HepG2 (cell line): ENCODE results near the gene LPAR1. TPM values are rescaled to one million over a fixed set of nuclear protein-coding genes. Genes with fewer than 3 reads are reported as not detected.

ENCODE experiments used
- ATAC-seq: fragments of 200-7000 bp; cut with Tn5 transposase; 3 replicates; pipeline ENCODE4 v1.9.1; 2020; ENCODE audit warnings: mild to moderate bottlenecking, moderate library complexity
- BruUV-seq: library from RNA; stranded (reverse); fragments of 400-500 nt; replicated peaks from 2 replicates; lab custom pipeline; 2021; lab: Mats Ljungman, UMichigan
- CTCF ChIA-PET: fragments of 300-600 bp; formaldehyde crosslinking; extraction: SDS; loops from one replicate; lab custom pipeline; 2021; ENCODE audit warnings: low total read pairs, inconsistent platforms, low intra/inter-chr PET ratio; lab: Yijun Ruan, JAX
- POLR2A ChIA-PET: fragments of 350-600 bp; sonication (Branson Sonifier 250); formaldehyde crosslinking; loops from one replicate; lab custom pipeline; 2020; ENCODE audit warnings: antibody characterized with exemption, inconsistent platforms; lab: Yijun Ruan, JAX
- DNase-seq: peaks from one replicate; pipeline ENCODE4 v3.0.0-alpha.2; 2015; ENCODE audit warnings: low spot score
- FAIRE-seq: peaks from 3 replicates; lab custom pipeline; 2011; peaks lifted over from hg19 to GRCh38; lab: Jason Lieb, UNC
- H2AFZ ChIP-seq: one replicate; pipeline ENCODE4 v1.6.1; 2011; ENCODE audit warnings: low read length, inconsistent platforms
- H3K27ac ChIP-seq: fragments of 300-600 bp; 3 replicates; pipeline ENCODE4 v1.8.0; 2011; ENCODE audit warnings: mixed run types, mild to moderate bottlenecking, mixed read lengths, low read length, inconsistent platforms; ENCODE audit not compliant: insufficient read depth; ENCODE audit errors: extremely low read length
- H3K27me3 ChIP-seq, 2 experiments: fragments of 200-600 bp in 1 of 2; 2 replicates in 1 of 2; 3 replicates in 1 of 2; pipeline versions ENCODE4 v1.6.0 to v1.8.0; 2011; ENCODE audit warnings: low read length in 2 of 2, mild to moderate bottlenecking in 2 of 2, moderate library complexity in 2 of 2, inconsistent platforms in 1 of 2; ENCODE audit not compliant: insufficient read depth in 2 of 2, control insufficient read depth in 1 of 2
- H3K36me3 ChIP-seq, 2 experiments: fragments of 200-600 bp in 1 of 2; replicated peaks in 1 of 2; 2 replicates in 1 of 2; 3 replicates in 1 of 2; pipeline versions ENCODE4 v1.5.1 to v1.8.0; 2011; ENCODE audit warnings: low read length in 2 of 2, inconsistent platforms in 1 of 2; ENCODE audit not compliant: insufficient read depth in 2 of 2, control insufficient read depth in 1 of 2
- H3K4me1 ChIP-seq: 2 replicates; pipeline ENCODE4 v1.5.1; 2012; ENCODE audit warnings: low read length, inconsistent platforms; ENCODE audit not compliant: insufficient read depth
- H3K4me2 ChIP-seq: 2 replicates; pipeline ENCODE4 v1.6.0; 2011; ENCODE audit warnings: low read depth, low read length, inconsistent platforms
- H3K4me3 ChIP-seq, 3 experiments: fragments of 200-600 bp in 1 of 3; sonication (generic), shearing (Covaris generic) in 1 of 3; replicated peaks in 1 of 3; 2 replicates each; pipeline ENCODE4 v1.5.1; 2011 to 2016; ENCODE audit warnings: low read length in 3 of 3, inconsistent platforms in 2 of 3, low read depth in 2 of 3, mild to moderate bottlenecking in 2 of 3, control low read depth in 1 of 3, mixed read lengths in 1 of 3; ENCODE audit not compliant: insufficient read depth in 1 of 3
- H3K79me2 ChIP-seq: one replicate; pipeline ENCODE4 v1.6.1; 2011; ENCODE audit warnings: low read length, inconsistent platforms; ENCODE audit not compliant: insufficient read depth
- H3K9ac ChIP-seq: 2 replicates; pipeline ENCODE4 v1.6.0; 2011; ENCODE audit warnings: mild to moderate bottlenecking, low read depth, low read length, inconsistent platforms; ENCODE audit not compliant: insufficient read depth
- H3K9me3 ChIP-seq: 2 replicates; pipeline ENCODE4 v1.5.1; 2012; ENCODE audit warnings: mild to moderate bottlenecking, low read length
- H4K20me1 ChIP-seq: 2 replicates; pipeline ENCODE4 v1.6.0; 2011; ENCODE audit warnings: inconsistent platforms, mild to moderate bottlenecking, low read length, moderate library complexity; ENCODE audit not compliant: insufficient read depth
- FOXM1 ChIP-seq: sonication (generic); formaldehyde crosslinking; IDR thresholded peaks from 2 replicates; pipeline ENCODE4 v1.5.0; 2020; ENCODE audit warnings: missing genetic modification reagents
- ISX ChIP-seq: sonication (generic); formaldehyde crosslinking; conservative IDR thresholded peaks from 2 replicates; pipeline ENCODE4 v1.5.0; 2020; ENCODE audit warnings: missing genetic modification reagents
- NCOA5 ChIP-seq: sonication (generic); formaldehyde crosslinking; IDR thresholded peaks from 2 replicates; pipeline ENCODE4 v1.4.0; 2020; ENCODE audit warnings: missing genetic modification reagents
- REPIN1 ChIP-seq: sonication (generic); formaldehyde crosslinking; IDR thresholded peaks from 2 replicates; pipeline ENCODE4 v1.8.0; 2022; ENCODE audit warnings: missing genetic modification reagents, low read depth, mild to moderate bottlenecking, borderline replicate concordance
- SP4 ChIP-seq: sonication (generic); formaldehyde crosslinking; IDR thresholded peaks from 2 replicates; pipeline ENCODE4 v1.8.1; 2023; ENCODE audit warnings: mild to moderate bottlenecking, missing genetic modification reagents
- ZNF232 ChIP-seq: sonication (generic); formaldehyde crosslinking; IDR thresholded peaks from 2 replicates; pipeline ENCODE4 v1.4.0; 2020; ENCODE audit warnings: missing genetic modification reagents, borderline replicate concordance
- ZNF558 ChIP-seq: sonication (generic); formaldehyde crosslinking; IDR thresholded peaks from 2 replicates; pipeline ENCODE4 v1.9.0; 2022; ENCODE audit warnings: mild to moderate bottlenecking, missing genetic modification reagents, borderline replicate concordance
- ZNF7 ChIP-seq: IDR thresholded peaks from 2 replicates; pipeline ENCODE4 v1.6.1; 2016; ENCODE audit warnings: missing biosample characterization, missing genetic modification reagents
- ZNF724P ChIP-seq: sonication (generic); formaldehyde crosslinking; IDR thresholded peaks from 2 replicates; pipeline ENCODE4 v1.8.0; 2022; ENCODE audit warnings: missing genetic modification reagents, borderline replicate concordance
- ZSCAN31 ChIP-seq: sonication (generic); formaldehyde crosslinking; IDR thresholded peaks from 2 replicates; pipeline ENCODE4 v1.5.0; 2020; ENCODE audit warnings: low read depth, mild to moderate bottlenecking, missing genetic modification reagents
- ZXDC ChIP-seq: sonication (generic); formaldehyde crosslinking; IDR thresholded peaks from 2 replicates; pipeline ENCODE4 v1.5.0; 2020; ENCODE audit warnings: mild to moderate bottlenecking, missing genetic modification reagents
- WGBS: methylation state at CpG from one replicate; pipeline ENCODE4 v1.1.6; 2017; ENCODE audit warnings: low lambda C conversion rate; 5-methylcytosine and 5-hydroxymethylcytosine counted together
- in situ Hi-C: cut with HindIII; loops from 2 replicates; pipeline ENCODE4 v1.10.0; 2017; ENCODE audit warnings: low pct_unique_long_range_greater_than_20kb; ENCODE audit not compliant: extremely low pct_ligation_motif_present
- intact Hi-C: fragments of 100-400 bp; cut with micrococcal nuclease; formaldehyde crosslinking; loops from one replicate; pipeline ENCODE4 v1.10.0; 2022; ENCODE audit not compliant: unreplicated experiment
- polyA plus RNA-seq, 8 experiments: library from polyadenylated mRNA; depleted of rRNA in 3 of 8; stranded (reverse) in 7 of 8; unstranded in 1 of 8; fragments of >200 nt; fragmentation: Illumina TruSeq in 4 of 8; extraction: Trizol in 4 of 8; gene quantifications; 2 replicates each; pipeline versions ENCODE4 v1.2.1 to v1.2.3, GENCODE V29; 2011 to 2016; ENCODE audit warnings: low read depth in 4 of 8, missing spikeins in 1 of 8, mixed read lengths in 1 of 8; ENCODE audit not compliant: insufficient read depth in 1 of 8
- total RNA-seq, 5 experiments: library from RNA; depleted of rRNA; stranded (reverse); fragments of >200 nt; fragmentation: Illumina TruSeq; extraction: Trizol; gene quantifications; 2 replicates each; pipeline ENCODE4 v1.2.3, GENCODE V29; 2016; ENCODE audit warnings: low read depth in 1 of 5
- TF ChIP-seq, protein P1 (sequence below): IDR thresholded peaks from 2 replicates; pipeline ENCODE4 v1.6.1; 2016; ENCODE audit warnings: low read depth
- TF ChIP-seq, protein P2 (sequence below): sonication (generic); formaldehyde crosslinking; IDR thresholded peaks from 2 replicates; pipeline ENCODE4 v1.4.0; 2020; ENCODE audit warnings: missing genetic modification reagents, mild to moderate bottlenecking, borderline replicate concordance

LPAR1 gene
- total and polyA plus RNA-seq, 2 of the 13 experiments (the other 11 are each of a cell fraction or from before 2014, with no cell fraction given): not detected

- CTCF ChIA-PET: no interaction called here
- FAIRE-seq: no peak
Measured at GRCh38 chr9:111052791-111053190, 14.5 kb upstream of the LPAR1 start.

More at GRCh38 chr9:111052791-111053190, 14.5 kb upstream of the LPAR1 start:
- ATAC-seq: no peak
- BruUV-seq: no TSS peak
- POLR2A ChIA-PET: no interaction called here
- Histone ChIP-seq H3K4me1 (no peaks in the 10 kb centered on the region), H3K4me3 (no peak overlapping the region), H3K27ac (no peak overlapping the region), H4K20me1 (no peaks in the 10 kb centered on the region), H2AFZ (no peak overlapping the region), H3K9ac (no peak overlapping the region), H3K27me3 (no peaks in the 10 kb centered on the region), H3K36me3 (no peaks in the 10 kb centered on the region), H3K4me2 (no peak overlapping the region), H3K9me3 (no peaks in the 10 kb centered on the region), H3K79me2 (no peaks in the 10 kb centered on the region)
- WGBS: 0% methylated on average over 2 of the region's 2 CpGs
- no peak for DNase-seq
- in situ Hi-C loops: no loop called here
- no peak for TF ChIP-seq FOXM1 (CRISPR knock-in tag)
- no peak for TF ChIP-seq ZNF232
- no peak for TF ChIP-seq ISX (CRISPR knock-in tag)
- TF ChIP-seq SP4: no peak
- TF ChIP-seq, protein P1, sequence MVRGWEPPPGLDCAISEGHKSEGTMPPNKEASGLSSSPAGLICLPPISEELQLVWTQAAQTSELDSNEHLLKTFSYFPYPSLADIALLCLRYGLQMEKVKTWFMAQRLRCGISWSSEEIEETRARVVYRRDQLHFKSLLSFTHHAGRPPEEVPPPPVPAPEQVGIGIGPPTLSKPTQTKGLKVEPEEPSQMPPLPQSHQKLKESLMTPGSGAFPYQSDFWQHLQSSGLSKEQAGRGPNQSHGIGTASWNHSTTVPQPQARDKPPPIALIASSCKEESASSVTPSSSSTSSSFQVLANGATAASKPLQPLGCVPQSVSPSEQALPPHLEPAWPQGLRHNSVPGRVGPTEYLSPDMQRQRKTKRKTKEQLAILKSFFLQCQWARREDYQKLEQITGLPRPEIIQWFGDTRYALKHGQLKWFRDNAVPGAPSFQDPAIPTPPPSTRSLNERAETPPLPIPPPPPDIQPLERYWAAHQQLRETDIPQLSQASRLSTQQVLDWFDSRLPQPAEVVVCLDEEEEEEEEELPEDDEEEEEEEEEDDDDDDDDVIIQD (CRISPR knock-in tag): no peak
- no peak for TF ChIP-seq ZXDC (CRISPR knock-in tag)
- no peak for TF ChIP-seq ZNF558 (CRISPR knock-in tag)
- no peak for TF ChIP-seq ZNF7 (CRISPR knock-in tag)
- TF ChIP-seq NCOA5 (CRISPR knock-in tag): no peak
- no peak for TF ChIP-seq ZNF724P (CRISPR knock-in tag)
- no peak for TF ChIP-seq REPIN1 (CRISPR knock-in tag)
- TF ChIP-seq, protein P2, sequence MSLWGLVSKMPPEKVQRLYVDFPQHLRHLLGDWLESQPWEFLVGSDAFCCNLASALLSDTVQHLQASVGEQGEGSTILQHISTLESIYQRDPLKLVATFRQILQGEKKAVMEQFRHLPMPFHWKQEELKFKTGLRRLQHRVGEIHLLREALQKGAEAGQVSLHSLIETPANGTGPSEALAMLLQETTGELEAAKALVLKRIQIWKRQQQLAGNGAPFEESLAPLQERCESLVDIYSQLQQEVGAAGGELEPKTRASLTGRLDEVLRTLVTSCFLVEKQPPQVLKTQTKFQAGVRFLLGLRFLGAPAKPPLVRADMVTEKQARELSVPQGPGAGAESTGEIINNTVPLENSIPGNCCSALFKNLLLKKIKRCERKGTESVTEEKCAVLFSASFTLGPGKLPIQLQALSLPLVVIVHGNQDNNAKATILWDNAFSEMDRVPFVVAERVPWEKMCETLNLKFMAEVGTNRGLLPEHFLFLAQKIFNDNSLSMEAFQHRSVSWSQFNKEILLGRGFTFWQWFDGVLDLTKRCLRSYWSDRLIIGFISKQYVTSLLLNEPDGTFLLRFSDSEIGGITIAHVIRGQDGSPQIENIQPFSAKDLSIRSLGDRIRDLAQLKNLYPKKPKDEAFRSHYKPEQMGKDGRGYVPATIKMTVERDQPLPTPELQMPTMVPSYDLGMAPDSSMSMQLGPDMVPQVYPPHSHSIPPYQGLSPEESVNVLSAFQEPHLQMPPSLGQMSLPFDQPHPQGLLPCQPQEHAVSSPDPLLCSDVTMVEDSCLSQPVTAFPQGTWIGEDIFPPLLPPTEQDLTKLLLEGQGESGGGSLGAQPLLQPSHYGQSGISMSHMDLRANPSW (CRISPR knock-in tag): no peak
- no peak for TF ChIP-seq ZSCAN31 (CRISPR knock-in tag)
- intact Hi-C loops: no loop called here
